Tibial nerve (tissue), 4 donors: ENCODE results near the gene RINL. TPM values are rescaled to one million over a fixed set of nuclear protein-coding genes. Genes with fewer than 3 reads are reported as not detected.

Experiments
- DNase-seq, 2 donors: peaks; one replicate each; pipeline ENCODE4 v3.0.0-alpha.2; 2019; ENCODE audit warnings: low spot score in 2 of 2
- H3K27ac ChIP-seq, 4 donors: fragments of 200-600 bp; sonication (generic) in 3 of 4; one replicate each; pipeline ENCODE4 v1.5.1; 2017 to 2019; ENCODE audit warnings: mild to moderate bottlenecking in 1 of 4
- H3K27me3 ChIP-seq, 2 donors: fragments of 200-600 bp; sonication (generic) in 1 of 2; one replicate each; pipeline versions ENCODE4 v1.5.1 to v1.6.0; 2017 to 2019
- H3K36me3 ChIP-seq, 3 donors: fragments of 200-600 bp; sonication (generic); one replicate each; pipeline ENCODE4 v1.5.1; 2018 to 2019
- H3K4me1 ChIP-seq, 4 donors: fragments of 200-600 bp; sonication (generic) in 3 of 4; one replicate each; pipeline ENCODE4 v1.5.1; 2017 to 2019
- H3K4me3 ChIP-seq, 4 donors: fragments of 200-600 bp; sonication (generic) in 3 of 4; one replicate each; pipeline ENCODE4 v1.5.1; 2017 to 2019; ENCODE audit warnings: mild to moderate bottlenecking in 1 of 4, moderate library complexity in 1 of 4
- H3K9me3 ChIP-seq, 4 donors: fragments of 200-600 bp; sonication (generic) in 3 of 4; one replicate each; pipeline ENCODE4 v1.5.1; 2017 to 2019
- CTCF ChIP-seq, 5 experiments: fragments of 200-600 bp in 3 of 5; fragments of 450-650 bp in 2 of 5; sonication (generic) in 3 of 5; IDR thresholded peaks; one replicate each; pipeline ENCODE4 v1.5.1; 2016 to 2019; ENCODE audit warnings: antibody characterized with exemption in 5 of 5, mild to moderate bottlenecking in 3 of 5, moderate library complexity in 2 of 5
- EP300 ChIP-seq, 2 donors: sonication (generic); formaldehyde crosslinking; IDR thresholded peaks; one replicate each; pipeline ENCODE4 v1.6.1; 2017; ENCODE audit warnings: antibody characterized with exemption in 2 of 2, mild to moderate bottlenecking in 1 of 2
- POLR2A ChIP-seq, 2 donors: fragments of 450-650 bp; IDR thresholded peaks; one replicate each; pipeline ENCODE4 v1.6.1; 2017; ENCODE audit warnings: antibody characterized with exemption in 2 of 2, mild to moderate bottlenecking in 2 of 2, moderate library complexity in 2 of 2
- WGBS, 2 donors: methylation state at CpG; one replicate each; pipeline ENCODE4 v1.1.5; 2018; 5-methylcytosine and 5-hydroxymethylcytosine counted together
- total RNA-seq, 4 donors: library from RNA; depleted of rRNA; stranded (reverse); fragments of >200 nt; gene quantifications; one replicate each; pipeline ENCODE4 v1.1.0, GENCODE V29; 2016

Gene RINL
- total RNA-seq, 4 donors from 2014 or later = 8.4 to 28.8 (median 11.6) TPM

DNA sequence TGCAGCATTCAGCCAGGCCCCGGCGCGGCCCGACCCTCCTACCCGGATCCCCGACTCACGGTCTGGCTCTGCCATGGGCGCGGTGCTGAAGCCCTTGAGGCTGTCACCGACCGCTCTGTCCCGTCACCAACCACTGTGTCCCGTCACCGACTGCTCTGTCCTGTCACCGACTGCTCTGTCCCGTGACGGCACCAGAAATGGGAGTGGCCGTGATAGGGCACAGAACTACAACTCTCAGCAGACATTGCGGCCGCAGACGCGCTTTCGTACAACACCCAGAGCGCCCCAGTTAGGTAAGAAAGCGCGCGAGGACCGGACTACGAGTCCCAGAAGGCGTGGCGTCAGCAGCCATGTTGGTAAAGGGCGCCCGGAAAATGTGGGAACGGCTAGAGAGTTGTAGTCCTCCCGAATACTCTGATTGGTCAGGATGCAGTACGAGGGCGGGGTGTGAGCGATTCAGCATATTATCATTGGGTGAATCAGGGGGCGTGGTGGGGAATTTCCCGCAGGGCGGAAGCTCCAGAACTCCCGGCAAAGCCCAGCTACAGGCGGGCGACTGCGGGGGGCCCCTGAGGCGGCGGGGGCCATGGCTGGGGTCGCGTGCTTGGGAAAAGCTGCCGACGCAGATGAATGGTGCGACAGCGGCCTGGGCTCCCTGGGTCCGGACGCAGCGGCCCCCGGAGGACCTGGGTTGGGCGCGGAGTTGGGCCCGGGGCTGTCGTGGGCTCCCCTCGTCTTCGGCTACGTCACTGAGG is 21.5 kb upstream of the RINL start, which contains the start of the genes NFKBIB and SIRT2:
Gene NFKBIB (plus strand): TSS at position 523 of the 755 bp plus-strand sequence. CDS start 64 bp downstream, at position 587.
Gene SIRT2 (minus strand): TSS at position 172 of the 755 bp plus-strand sequence. CDS start 97 bp downstream, at position 75.
- TF ChIP-seq POLR2A (IDR thresholded peaks at IDR 0.05) (peak; percentile 67 to 89), CTCF (IDR thresholded peaks at IDR 0.05) (peak in 2 of 5 experiments; percentile 25 to 36), EP300 (IDR thresholded peaks at IDR 0.05) (peak; percentile 93 to 94)

GRCh38 chr19:38898788-38899446 is 20.8 kb upstream of the RINL start:
- TF ChIP-seq CTCF (IDR thresholded peaks at IDR 0.05) (no peak), POLR2A (IDR thresholded peaks at IDR 0.05) (no peak), EP300 (IDR thresholded peaks at IDR 0.05) (no peak)
- Histone ChIP-seq H3K4me1 (peaks cover 0 to 49% (median 14%) of the 10 kb centered on the region in 4 donors), H3K27ac (peak overlapping the region; percentile 83 to 96 (median 89)), H3K27me3 (no peaks in the 10 kb centered on the region), H3K36me3 (peaks cover 0 to 2% (median 0%) of the 10 kb centered on the region in 3 donors), H3K4me3 (peak overlapping the region; percentile 67 to 91 (median 76)), H3K9me3 (peaks cover 0 to 2% (median 0%) of the 10 kb centered on the region in 4 donors)
- 6% methylated on average over 23 to 24 of the region's 25 CpGs for WGBS, 2 donors
- peak in 1 of 2 donors; percentile 18 for DNase-seq

More for the DNA sequence above, 21.5 kb upstream of the RINL start, which contains the start of the genes NFKBIB and SIRT2:
- 0 to 1% methylated on average over 32 to 54 of the region's 64 CpGs for WGBS, 2 donors
- Histone ChIP-seq H3K9me3 (peaks cover 0 to 2% (median 0%) of the 10 kb centered on the region in 4 donors), H3K4me3 (peak within 1 kb of the TSS; percentile 76 to 91 (median 78)), H3K27ac (peak within 1 kb of the TSS; percentile 88 to 96 (median 90)), H3K4me1 (peaks cover 0 to 49% (median 14%) of the 10 kb centered on the region in 4 donors), H3K36me3 (peaks cover 0 to under 1% (median 0%) of the 10 kb centered on the region in 3 donors), H3K27me3 (no peaks in the 10 kb centered on the region)
- DNase-seq = peak; percentile 99

- Histone ChIP-seq H3K4me1 (peaks cover 0 to 42% (median 12%) of the 10 kb centered on the region in 4 donors), H3K4me3 (no peak overlapping the region), H3K27me3 (no peaks in the 10 kb centered on the region), H3K27ac (peak overlapping the region in 1 of 4 donors; percentile 34), H3K9me3 (no peaks in the 10 kb centered on the region), H3K36me3 (peaks cover 0 to 42% (median 2%) of the 10 kb centered on the region in 3 donors)
- DNase-seq = no peak
- 74 to 80% methylated on average over 9 of the region's 9 CpGs for WGBS, 2 donors
- TF ChIP-seq CTCF (IDR thresholded peaks at IDR 0.05) (no peak), EP300 (IDR thresholded peaks at IDR 0.05) (no peak), POLR2A (IDR thresholded peaks at IDR 0.05) (no peak)
Measured at GRCh38 chr19:38894968-38895367, 16.9 kb upstream of the RINL start.

- Histone ChIP-seq H3K4me1 (peaks cover 0 to 37% (median 9%) of the 10 kb centered on the region in 4 donors), H3K27me3 (no peaks in the 10 kb centered on the region), H3K27ac (peak overlapping the region in 2 of 4 donors; percentile 8 to 11), H3K9me3 (no peaks in the 10 kb centered on the region), H3K4me3 (no peak overlapping the region), H3K36me3 (peaks cover 0 to 58% (median 5%) of the 10 kb centered on the region in 3 donors)
- DNase-seq = no peak
- no peak for TF ChIP-seq EP300 (IDR thresholded peaks at IDR 0.05)
- no peak for TF ChIP-seq CTCF (IDR thresholded peaks at IDR 0.05)
- TF ChIP-seq POLR2A (IDR thresholded peaks at IDR 0.05) = no peak
- WGBS, 2 donors = 80 to 82% methylated on average over 9 to 14 of the region's 14 CpGs
Measured at GRCh38 chr19:38893341-38893771, 15.3 kb upstream of the RINL start.
